Stimulated activated CD4-positive, alpha-beta T cell treated with anti-CD3 and anti-CD28 coated beads, Interleukin-12 subunit alpha, Interleukin-12 subunit beta, amount 100 ng/mL, for 4 hours (primary cell): Measurements from ENCODE around the gene GET4.

Experiments used
- DNase-seq: peaks from one replicate; pipeline ENCODE4 v3.0.0-alpha.2; 2020

GET4 gene

DNA sequence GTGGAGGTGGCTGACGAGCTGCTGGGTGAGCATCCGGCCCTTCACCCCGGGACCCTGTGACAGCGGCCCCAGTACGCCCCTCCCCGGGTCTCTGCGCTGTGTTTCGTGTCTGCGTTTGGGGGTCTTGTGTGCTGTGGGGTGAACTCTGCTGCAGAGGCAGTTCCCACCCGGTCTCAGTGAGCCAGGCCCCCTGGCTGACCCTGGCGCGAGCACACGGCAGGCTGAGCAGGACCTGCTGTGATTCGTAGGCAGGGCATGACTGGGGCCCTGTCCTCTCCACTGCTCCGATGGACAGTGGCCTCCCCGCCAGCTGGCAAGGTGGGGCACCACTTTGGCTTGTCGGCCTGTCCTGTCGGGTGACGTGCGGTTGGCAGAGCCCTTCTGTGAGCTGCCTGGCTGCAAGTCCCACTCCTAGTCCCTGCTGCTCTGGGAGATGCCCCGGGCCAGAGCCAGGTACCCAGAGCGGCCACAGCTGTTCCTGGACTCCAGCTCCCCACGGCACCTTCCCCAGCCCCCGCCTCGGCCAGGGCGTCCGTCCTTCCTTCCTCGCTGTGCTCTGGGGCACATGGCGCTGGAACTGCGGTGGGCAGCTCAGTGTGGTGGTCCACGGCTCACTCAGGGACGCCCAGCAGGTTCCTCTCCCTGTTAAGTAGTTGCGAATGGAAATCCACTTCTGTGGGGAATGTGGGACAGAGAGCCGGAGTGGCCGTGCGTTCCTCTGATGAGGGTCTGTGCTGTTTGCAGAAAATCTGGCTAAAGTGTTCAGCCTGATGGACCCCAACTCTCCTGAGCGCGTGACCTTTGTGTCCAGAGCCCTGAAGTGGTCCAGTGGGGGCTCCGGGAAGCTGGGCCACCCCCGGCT lies 10.5 kb downstream of the GET4 start:
- no peak for DNase-seq

DNA sequence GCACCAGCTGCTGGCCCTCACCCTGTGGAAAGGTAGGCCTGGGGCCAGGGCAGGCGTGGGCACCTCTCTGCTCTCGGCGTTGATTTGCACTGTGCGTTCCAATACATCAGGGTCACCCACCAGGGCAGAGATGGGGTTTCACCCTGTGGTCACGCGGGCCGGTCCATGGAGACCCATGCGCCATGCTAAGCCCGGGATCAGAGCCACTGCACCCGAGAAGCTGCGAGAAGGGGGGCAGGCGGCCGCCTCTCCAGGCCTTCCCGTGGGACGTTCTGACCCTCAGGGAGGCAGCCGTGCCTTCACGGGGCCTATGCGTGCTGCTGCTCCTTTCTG lies 11.1 kb downstream of the GET4 start:
- no peak for DNase-seq

DNA sequence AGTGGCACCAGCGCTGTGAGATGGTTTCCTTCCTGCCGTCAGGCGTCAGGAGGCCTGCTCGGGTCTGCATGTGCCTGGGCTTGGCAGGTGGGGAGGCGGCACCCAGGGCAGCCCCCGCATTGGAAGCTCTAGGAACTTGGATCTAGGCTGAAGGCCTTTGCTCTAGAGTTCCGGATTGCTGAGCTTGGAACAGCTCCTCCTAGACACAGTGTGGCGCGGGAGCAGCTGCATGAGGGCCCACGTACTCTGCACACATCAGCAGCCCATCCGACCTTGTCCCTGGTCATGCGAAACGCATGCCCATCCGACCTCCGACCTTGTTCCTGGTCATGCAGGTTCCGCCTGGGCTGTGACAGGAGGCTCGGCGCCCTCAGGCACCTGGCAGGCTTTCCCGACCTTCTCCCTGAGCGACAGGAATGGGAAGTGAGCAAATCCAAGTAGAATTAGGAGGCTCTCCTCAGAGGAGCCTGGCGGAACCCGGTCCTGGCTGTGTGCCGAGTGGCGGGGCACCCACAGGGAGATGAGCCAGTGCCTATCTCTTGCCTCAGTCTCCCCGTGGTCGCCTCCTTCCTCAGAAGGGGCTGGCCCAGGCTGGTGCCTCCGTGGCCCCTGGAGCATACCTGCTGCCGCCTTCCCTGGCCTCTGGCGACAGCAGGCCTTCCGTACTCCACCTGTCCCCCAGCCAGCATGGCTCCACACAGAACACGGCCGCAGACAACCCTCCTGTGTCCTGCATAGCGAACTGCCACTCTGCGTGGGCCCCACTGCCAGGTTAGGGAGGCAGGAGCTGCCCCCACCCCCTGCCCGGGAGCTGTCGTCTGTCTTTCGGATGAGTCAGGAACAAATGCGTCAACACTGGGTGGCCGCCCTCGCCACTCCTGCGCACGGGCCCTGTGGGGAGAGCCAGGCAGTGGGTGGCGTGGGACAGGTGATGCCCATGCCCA lies 12.0 kb downstream of the GET4 start:
- no peak for DNase-seq

DNA sequence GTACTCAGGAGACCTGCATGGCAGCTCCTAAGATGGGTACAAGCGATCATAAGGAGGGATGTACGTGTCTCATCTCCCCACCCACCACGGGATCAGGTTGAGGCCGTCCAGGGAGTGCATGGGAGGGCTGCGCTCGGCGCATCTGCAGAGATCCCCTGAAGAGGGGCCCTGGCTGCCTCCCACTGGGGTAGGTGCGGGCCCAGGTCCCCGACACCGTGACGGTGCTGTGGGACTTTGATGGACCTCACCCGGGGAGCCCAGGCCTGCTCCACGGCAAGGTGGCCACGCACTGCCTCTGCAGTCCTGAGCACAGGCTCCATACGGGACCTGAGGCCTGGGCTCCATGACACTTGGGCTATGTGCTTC lies 12.7 kb downstream of the GET4 start:
- no peak for DNase-seq

DNA sequence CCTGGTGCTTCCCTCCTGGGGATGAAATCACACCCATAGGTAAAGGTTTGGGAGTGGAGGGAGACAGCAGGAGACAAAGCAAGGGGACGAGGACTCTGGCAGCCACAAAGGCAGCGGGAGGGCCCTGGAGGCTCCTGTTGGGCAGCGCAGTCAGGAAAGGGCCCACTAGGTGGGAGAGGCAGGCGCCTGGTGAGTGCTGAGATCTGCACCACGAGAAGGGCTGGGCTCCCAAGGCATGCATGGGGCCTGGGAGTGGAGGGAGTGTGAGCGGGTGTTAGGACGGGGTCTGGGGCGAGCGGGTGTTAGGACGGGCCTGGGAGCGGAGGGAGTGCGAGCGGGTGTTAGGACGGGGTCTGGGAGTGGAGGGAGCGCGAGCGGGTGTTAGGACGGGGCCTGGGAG lies 13.0 kb downstream of the GET4 start:
- DNase-seq: no peak

DNA sequence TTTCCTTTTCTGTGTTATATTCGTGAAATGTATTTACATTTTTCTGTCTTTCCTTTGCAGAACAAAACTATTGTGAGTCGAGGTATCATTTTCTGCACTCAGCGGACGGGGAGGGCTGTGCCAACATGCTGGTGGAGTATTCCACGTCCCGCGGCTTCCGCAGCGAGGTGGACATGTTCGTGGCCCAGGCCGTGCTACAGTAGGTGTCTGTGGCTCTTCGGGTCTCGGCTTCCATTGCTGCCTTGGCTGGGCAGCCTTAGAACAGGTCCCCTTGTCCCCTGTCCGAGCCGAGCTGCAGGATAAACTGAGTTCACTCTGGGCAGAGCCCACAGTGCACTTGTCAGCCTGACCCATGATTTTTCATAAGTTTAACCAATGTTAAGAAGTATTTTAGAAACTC lies 14.5 kb downstream of the GET4 start:
- no peak for DNase-seq

DNA sequence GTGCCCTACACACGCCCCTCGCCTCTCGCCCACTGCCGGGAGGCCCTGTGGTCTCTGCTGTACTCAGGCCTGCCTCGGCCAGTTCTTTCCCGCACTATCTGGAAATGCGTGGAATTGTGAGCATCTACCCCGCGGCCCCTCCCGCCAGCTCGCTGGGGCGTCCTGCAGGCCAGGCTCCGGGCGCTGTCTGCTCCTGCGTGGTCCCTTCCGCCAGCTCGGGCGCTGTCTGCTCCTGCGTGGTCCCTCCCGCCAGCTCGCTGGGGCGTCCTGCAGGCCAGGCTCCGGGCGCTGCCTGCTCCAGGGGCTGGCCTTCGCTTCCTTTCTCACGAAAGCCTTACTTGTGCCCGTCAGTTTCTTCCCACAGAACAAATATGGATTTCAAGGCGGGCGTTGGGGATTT lies 14.9 kb downstream of the GET4 start:
- no peak for DNase-seq

DNA sequence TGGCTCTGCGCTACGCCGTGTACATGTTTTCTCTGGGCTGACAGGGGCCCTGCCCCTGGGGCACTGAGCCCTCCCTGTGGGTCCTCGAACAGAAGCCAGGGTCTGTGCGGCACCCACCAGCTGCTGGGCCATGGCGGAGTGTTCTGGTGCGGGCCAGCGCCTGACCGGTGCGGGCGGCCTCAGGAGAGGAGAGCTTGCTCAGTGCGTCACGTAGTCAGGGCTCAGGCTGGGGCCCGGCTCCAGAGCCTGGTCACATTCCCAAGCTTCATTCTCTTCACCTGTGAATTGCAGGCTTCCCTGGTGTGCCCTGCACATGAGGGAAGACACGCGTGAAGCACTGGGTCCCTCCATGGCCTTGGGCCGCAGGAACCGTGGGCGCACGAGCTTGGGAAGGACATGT lies 15.5 kb downstream of the GET4 start:
- no peak for DNase-seq

DNA sequence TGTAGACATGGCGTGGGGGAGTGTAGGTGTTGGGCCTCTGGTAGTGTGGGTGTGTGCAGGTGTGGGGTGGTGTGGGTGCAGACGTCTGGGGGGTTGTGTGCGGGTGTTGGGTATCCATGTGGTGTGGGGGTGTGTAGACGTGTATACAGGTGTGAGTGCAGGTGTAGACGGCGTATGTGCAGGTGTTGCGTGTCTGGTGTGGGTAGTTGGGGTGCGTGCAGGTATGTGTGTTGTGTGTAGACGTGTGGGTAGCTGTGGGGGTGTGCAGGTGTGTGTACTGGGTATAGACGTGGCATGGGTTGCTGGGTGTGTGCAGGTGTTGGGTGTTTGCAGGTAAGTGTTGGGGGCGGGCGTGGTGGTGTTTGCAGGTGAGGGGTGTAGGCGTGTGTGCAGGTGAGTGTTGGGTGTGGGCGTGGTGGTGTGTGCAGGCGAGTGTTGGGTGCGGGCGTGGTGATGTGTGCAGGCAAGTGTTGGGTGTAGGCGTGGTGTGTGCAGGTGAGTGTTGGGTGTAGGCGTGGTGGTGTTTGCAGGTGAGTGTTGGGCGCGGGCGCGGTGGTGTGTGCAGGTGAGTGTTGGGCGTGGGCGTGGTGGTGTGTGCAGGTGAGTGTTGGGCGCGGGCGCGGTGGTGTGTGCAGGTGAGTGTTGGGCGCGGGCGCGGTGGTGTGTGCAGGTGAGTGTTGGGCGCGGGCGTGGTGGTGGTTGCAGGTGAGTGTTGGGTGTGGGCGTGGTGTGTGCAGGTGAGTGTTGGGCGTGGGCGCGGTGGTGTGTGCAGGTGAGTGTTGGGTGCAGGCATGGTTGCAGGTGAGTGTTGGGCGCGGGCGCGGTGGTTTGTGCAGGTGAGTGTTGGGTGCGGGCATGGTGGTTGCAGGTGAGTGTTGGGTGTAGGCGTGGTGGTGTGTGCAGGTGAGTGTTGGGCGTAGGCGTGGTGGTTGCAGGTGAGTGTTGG lies 16.6 kb downstream of the GET4 start:
- DNase-seq: no peak

DNA sequence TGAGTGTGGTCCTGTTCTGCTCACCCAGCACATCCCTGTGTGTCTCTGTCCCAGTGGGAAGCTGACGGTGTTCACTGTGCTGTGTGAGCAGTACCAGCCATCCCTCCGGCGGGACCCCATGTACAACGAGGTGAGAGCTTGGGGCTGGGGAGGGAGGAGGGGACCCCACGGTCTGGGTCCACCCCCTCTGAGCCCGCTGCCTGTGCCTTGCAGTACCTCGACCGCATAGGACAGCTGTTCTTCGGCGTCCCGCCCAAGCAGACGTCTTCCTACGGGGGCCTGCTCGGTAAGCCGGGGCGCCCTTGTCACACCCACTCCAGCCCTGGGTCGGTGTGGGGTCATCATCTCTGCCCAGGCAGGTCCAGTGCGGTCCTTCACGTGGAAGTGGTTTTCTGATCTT lies 17.3 kb downstream of the GET4 start:
- DNase-seq: no peak

DNA sequence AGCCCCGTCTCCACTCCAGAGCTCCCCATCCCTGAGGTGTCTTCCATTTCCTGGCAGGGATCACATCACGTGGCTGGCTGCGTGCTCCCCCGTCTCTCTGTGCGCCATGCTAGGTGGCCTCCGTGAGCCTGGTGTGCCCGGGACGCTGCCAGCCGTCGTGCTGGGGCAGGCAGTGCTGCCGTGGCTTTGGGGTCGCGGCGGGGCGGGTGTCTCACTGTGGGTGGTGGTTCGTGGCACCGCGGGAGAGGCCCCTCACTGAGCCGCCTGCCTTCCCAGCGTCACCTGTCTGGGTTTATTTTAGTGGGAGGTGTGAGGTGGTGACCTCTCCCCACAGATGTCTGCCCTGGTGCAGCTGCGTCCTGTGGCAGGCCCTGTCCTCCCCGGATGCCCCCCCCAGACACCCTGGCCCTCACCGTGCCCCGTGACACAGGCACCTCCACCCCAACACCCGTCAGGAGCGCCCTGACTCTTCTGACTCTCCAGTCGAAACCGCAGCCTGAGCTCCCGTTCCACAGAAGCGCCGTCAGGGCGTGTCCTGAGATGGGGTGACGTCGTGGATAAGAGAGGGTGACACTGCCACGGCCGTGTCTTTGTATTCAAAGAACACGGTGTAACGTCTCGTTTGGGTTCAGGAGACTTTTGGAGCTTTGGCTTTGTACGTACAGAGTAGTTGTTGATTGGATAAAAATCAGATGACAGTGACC lies 18.0 kb downstream of the GET4 start:
- DNase-seq: no peak

DNA sequence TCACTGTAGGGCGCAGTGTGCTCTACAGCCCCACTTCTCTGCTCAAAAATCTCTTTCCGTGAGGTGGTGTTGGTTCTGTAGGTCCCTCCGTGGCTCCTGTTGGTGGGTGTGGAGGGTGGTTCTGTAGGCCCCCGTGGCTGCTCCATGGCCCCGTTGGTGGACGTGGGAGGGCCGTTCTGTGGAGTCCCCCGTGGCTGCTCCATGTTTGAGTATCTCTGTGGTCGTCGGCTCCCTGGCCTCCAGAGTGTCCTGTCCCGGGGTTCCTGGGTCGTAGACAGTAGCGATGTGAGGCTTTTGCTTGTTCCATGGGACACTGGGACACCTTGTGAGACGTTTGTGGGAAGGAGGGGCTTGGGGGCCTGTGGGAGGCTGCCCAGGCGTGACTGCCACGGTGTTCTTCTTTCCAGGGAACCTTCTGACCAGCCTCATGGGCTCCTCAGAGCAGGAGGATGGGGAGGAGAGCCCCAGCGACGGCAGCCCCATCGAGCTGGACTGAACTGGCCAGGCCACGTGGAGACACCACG lies 18.6 kb downstream of the GET4 start:
- no peak for DNase-seq

DNA sequence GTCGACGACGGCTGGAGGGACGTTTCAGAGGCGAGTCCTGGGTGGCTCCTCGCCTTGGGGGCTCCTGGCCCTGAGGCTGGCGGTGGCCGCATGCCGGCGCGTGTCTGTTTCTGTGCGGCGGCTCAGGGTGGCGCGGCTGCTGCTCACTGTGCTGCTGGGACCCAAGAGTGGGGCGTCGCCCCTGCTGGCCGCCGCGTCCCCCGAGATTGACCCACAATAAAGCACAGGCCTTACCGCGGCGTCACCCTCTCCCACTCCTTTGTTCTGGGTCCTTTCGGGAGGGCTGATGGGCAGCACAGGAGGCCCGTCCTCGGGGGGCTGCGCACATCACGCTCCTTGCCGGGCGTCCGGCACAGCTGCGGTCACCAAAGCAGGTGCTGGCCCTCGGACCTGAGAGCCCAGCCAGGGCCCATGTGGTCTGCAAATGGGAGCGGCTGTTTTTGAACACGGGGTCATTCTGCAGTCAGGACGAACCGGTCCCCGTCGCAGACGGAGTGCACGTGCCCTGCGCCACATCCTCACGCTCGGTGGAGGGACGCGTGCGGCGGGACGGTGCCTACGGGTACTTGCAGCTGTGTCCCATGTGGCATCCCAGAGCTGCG lies 19.2 kb downstream of the GET4 start:
- DNase-seq: no peak

DNA sequence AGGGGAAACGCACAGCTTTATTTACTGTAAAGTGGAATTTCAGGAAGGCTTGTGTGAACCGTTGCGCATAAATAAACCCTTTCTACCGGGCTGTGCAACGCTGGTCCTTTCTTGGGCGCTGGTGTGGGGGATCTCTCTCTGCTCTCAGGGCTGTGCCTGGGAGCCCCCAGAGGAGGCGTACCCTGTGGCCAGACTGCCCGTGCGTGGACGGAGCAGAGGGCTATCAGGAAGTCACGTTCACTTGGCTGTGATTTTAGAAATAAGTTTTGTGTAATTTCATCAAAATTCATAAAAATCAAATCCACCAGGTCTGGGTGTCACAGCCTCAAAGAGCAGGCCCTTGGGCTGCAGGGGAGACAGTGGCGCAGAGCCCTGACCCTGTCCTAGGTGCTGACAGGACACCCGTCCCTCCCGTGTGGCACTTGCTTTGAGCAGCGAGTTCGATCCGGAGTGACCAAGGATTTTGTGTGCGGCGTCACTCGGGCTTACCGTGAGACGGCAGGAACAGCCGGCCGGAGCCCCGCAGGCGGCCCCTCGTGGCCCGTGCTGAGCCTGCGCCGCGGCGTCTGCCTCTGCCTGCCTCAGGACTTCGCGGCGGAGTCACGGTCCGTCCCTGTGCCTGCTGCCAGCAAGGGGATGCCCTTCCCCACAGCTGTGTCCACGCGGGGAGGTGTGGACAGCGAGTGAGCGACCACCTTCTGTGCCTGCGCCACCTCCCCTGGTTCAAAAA lies 20.2 kb downstream of the GET4 start:
- no peak for DNase-seq

DNA sequence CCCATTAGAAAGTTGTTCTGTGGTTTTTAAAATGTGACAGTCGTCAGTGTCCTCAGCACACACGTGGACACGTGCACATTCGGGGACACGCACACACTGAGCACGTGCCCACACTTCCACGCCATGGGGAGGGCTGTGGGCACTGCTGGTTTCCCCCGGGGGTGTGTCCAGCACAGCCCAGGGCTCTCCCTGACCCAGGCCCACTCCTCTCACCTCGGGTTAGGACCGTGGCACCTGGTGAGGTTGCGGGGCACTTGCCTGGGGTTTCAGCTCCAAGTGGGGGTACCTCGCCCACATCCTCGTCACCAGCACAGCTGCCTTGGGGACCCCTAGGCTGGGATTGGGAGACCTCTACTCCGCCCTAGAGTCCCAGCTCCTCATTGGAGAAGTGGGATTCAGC lies 20.7 kb downstream of the GET4 start:
- no peak for DNase-seq

DNA sequence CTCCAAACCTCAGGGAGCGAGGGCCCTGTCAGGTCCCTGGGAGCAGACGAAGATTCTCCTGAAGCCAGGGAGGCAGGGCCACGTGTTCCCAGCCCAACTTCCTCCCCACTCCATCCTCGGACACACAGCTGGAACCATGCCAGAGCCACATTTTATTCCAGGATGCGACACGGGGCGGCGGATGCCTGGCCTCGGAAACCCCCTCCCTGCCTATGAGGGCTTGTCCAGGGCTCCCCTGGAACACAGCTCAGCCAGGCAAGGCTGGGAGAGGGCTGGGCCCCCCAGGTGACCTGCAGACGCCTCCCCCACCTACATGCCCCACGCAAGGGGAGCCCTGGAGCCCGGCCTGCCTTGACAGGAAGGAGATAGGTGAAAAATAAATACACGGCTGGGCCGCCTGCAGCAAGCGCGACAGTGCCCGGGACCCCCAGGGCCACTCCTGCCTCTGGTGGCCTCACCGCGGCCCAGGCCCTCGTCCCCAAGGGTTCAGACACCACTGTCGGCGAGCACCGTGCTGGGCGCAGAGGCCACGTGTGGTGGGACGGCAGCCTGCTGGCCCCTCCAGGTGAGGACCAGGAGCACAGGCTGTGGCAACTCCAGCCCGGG lies 21.5 kb downstream of the GET4 start:
- DNase-seq: no peak

DNA sequence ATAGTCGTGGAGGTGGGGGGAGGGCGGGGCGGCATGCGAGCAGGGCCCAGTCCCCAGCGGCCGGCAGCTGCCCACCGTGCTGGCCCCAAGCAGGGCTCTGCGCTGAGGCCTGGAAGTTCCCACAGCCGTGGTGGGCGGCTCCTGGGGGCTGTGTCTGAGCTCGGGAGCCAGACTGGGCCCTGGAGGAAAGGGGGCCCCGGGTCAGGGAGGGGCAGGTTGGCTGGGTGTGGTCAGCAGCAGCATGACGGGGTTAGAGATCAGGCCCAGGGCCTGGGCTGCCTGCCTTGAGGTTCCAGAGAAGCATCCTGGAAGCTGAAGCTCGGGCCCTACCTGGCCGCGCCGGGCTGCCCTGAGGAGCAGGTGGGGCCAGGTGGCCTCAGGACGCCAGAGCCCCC lies 22.1 kb downstream of the GET4 start:
- DNase-seq: no peak

DNA sequence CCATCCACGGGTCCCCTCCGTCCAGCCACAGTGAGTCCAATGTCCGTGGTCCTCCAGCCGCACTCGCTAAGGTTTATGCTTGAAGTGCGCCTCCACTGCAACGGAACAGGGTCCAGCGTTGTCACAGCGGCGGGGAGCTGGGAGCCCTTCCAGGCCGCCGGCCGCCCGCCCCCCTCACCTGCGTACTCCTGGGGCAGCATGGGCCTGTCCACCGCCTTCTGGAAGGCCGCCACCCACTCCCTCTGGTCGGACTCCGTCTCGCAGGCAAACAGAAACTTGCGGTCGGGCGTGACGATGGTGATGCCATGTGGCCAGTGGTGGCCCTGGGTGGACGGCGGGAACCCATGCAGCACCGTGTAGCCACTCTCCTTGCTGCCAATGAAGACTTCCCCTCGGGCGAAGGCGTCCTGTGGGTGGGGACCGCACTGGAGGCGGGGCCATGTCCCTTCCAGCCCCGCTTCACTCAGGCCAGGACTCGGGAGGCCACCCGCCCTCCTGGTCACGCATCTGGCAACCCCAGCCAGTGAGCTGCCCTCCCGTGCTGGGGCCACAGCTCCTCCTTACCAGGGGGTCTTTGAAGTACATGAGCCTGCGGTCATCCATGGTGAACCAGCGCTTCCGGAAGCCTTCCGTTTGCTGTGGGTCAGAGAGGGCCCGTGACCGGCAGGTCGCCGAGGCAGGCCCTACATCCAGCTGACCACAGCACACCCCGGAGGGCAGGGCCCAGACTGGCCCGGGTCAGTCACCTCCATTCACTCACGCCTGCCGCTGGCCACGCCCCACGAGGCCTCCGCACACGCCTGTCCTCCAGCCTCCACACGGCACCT lies 22.7 kb downstream of the GET4 start:
- DNase-seq: no peak

DNA sequence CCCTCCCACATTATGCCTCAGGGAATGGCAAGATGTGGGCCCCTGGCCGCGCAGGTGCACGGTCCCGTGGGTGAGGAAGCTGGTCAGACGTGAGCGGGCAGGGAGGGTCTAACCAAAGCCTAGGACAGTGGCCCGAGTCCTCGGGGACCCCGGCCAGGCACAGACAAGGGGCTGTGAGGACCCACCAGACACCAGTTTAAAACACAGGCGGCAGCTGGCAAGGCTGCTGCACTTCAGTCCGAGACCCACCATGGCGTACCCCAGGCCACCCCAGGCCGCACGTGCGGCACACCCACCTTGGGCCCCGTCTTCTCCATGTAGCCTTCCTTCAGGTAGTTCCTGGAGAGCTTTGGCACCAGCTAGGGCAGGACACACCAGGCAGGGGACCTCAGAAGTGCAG lies 23.5 kb downstream of the GET4 start:
- no peak for DNase-seq
